ENCODE data around the gene KAZALD1. TPM values are rescaled to one million over a fixed set of nuclear protein-coding genes. Genes with fewer than 3 reads are reported as not detected.

The KAZALD1 gene
- total and polyA plus RNA-seq, 7 donors, result 1.5 to 10.7 (median 3.1) TPM

DNA sequence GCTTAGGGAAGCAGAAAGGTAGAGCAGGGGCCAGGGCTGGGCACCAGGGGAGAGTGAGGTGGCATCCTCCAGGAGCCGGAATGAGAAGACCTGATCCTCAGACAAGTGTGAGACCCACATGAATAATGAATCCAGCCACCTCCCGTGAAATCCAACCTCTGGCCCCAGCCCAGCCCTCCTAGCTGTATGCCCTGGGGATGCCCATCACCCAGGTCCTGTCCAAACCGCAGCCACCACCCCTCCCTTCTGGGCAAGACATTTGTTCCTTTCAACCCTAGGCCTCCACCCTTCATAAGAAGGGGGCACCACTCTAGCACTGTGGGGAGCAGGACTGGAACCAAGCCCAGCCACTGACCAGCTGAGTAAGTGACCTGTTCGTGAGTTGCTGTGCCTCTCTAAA, 40.5 kb upstream of the KAZALD1 start:
- DNase-seq (peak in 1 of 2 donors; percentile 27), ATAC-seq (no peak)
- WGBS, 3 donors, result 75 to 85% (median 75%) methylated on average over 4 of the region's 4 CpGs
- H3K36me3 ChIP-seq (ENCODE audit: insufficient read depth in 1 of 2, low read depth in 1 of 2), result no peaks in the 10 kb centered on the region
- no peak overlapping the region for H3K27ac ChIP-seq
- H3K9me3 ChIP-seq, result no peaks in the 10 kb centered on the region
- H3K4me3 ChIP-seq, result no peak overlapping the region
- H3K27me3 ChIP-seq (ENCODE audit: insufficient read depth in 3 of 3, low read length in 2 of 3), result peaks cover 0 to 13% (median 3%) of the 10 kb centered on the region in 3 donors
- no peaks in the 10 kb centered on the region for H3K4me1 ChIP-seq
- no peak for TF ChIP-seq CTCF (IDR thresholded peaks at IDR 0.05)
- intact Hi-C loops (cut with DNase I), result no loop called here

DNA sequence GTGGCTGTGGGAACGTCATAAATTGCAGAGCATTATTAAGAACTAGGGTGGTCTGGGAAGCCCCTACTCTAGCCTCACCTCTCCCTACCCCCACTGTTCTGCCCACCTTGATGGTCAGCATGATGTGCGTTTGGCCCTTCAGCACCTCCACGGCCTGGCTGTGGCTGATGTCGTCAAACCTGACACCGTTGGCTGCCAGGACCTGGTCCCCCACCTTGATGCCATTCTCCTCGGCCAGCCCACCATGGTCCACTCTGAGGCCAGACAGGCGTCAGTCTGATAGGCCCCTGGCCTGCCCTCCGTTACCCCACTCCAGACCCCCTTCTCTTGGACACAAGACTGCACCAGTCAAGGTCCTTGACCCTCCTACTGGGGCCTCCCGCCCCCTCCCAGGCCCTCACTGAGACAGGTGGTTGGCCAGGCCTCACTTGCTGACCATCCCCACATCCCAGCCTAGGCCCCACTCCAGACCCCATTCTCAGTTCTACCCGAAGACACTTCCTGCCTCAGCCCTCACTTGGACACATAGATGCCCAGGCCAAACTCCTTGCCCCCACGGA, 40.0 kb upstream of the KAZALD1 start:
- WGBS, 3 donors, result 82 to 87% (median 86%) methylated on average over 11 of the region's 11 CpGs
- Histone ChIP-seq H3K4me1 (no peaks in the 10 kb centered on the region), H3K9me3 (no peaks in the 10 kb centered on the region), H3K36me3 (ENCODE audit: insufficient read depth in 1 of 2, low read depth in 1 of 2) (no peaks in the 10 kb centered on the region), H3K27me3 (ENCODE audit: insufficient read depth in 3 of 3, low read length in 2 of 3) (peaks cover 0 to 13% (median 3%) of the 10 kb centered on the region in 3 donors), H3K27ac (no peak overlapping the region), H3K4me3 (no peak overlapping the region)
- intact Hi-C loops (cut with DNase I), result no loop called here
- DNase-seq (peak in 1 of 2 donors; percentile 31), ATAC-seq (no peak)
- TF ChIP-seq CTCF (IDR thresholded peaks at IDR 0.05), result no peak

DNA sequence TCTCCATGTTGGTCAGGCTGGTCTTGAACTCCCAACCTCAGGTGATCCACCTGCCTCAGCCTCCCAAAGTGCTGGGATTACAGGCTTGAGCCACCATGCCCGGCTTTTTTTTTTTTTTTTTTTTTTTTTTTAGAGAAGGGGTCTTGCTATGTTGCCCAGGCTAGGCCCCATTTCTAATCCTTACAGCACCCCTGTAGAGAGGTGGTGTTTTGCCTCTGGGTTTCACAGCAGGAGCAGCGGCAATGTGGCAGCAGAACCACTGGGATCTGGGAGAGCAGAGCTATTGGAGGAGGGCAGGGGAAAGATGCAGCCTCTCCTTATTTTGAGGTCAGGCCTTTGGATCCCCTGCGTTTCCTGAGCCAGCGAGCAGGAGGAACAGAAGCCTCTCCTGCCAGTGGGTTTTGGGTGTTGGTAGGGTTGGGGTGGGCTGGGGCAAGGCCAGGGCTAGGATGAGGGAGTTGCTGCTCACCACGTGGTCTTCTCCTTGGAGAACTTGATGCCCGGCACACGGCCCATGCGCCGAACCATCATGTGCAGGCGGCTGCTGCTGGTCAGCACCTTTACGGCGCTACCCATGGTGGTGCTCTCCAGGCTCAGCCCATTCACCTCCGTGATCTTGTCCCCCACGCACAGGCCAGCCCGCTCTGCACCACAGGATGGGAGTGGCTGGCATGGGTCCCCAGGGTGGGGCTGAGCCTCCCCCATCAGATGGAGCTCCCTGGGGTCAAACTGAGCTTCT, 38.7 kb upstream of the KAZALD1 start:
- TF ChIP-seq CTCF (IDR thresholded peaks at IDR 0.05), result no peak
- intact Hi-C loops (cut with DNase I), result no loop called here
- H3K36me3 ChIP-seq (ENCODE audit: insufficient read depth in 1 of 2, low read depth in 1 of 2), result no peaks in the 10 kb centered on the region
- peak in 1 of 2 donors; percentile 36 for DNase-seq
- H3K4me1 ChIP-seq, result no peaks in the 10 kb centered on the region
- peaks cover 0 to 11% (median 3%) of the 10 kb centered on the region in 3 donors for H3K27me3 ChIP-seq (ENCODE audit: insufficient read depth in 3 of 3, low read length in 2 of 3)
- no peak overlapping the region for H3K4me3 ChIP-seq
- ATAC-seq, result no peak
- no peaks in the 10 kb centered on the region for H3K9me3 ChIP-seq
- H3K27ac ChIP-seq, result no peak overlapping the region
- 90 to 94% (median 91%) methylated on average over 15 of the region's 15 CpGs for WGBS, 3 donors

DNA sequence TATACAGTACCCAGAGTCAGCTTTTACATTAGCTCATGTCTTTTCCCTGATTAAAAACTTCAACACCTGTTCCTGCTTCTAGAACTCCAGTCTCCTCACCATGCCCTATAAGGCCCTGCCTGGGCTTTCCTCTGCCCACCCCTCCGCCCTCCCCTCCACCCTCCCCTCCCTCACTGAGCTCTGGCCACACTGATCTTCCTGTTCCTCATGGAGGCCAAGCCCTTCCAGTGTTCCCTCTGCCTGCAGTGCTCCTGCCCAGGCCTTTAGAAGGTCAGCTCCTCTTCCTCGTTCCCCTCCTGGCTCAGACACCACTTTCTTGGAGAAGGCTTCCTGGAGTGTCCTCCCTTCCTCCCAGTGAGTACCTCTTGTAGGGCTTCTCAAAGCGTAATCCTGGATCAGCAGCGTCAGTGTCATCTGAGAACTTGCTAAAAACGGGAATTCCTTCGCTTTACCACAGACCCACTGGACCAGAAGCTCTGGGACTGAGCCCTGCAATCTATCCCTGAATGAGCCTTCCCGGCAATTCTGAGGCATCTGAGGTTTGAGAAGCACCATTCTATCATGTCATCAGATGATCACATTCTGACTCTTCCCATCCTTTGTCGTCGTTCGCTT, 34.6 kb upstream of the KAZALD1 start:
- no peak overlapping the region for H3K27ac ChIP-seq
- intact Hi-C loops (cut with DNase I), result no loop called here
- H3K4me3 ChIP-seq, result no peak overlapping the region

More for the DNA sequence above, 34.6 kb upstream of the KAZALD1 start:
- no peak for TF ChIP-seq CTCF (IDR thresholded peaks at IDR 0.05)
- ATAC-seq (no peak), DNase-seq (no peak)
- peaks cover 6% of the 10 kb centered on the region for H3K4me1 ChIP-seq
- no peaks in the 10 kb centered on the region for H3K36me3 ChIP-seq (ENCODE audit: insufficient read depth in 1 of 2, low read depth in 1 of 2)
- H3K27me3 ChIP-seq (ENCODE audit: insufficient read depth in 3 of 3, low read length in 2 of 3), result no peaks in the 10 kb centered on the region
- H3K9me3 ChIP-seq, result no peaks in the 10 kb centered on the region
- WGBS, 3 donors, result 71 to 80% (median 75%) methylated on average over 10 of the region's 10 CpGs

Measured in psoas muscle (tissue), 8 donors.